HepG2 (cell line): ENCODE data around the gene DTNB. TPM values are rescaled to one million over a fixed set of nuclear protein-coding genes. Genes with fewer than 3 reads are reported as not detected.

Source experiments
- ATAC-seq: fragments of 200-7000 bp; cut with Tn5 transposase; 3 replicates; pipeline ENCODE4 v1.9.1; 2020; ENCODE audit warnings: mild to moderate bottlenecking, moderate library complexity
- BruUV-seq: library from RNA; stranded (reverse); fragments of 400-500 nt; replicated peaks from 2 replicates; lab custom pipeline; 2021; lab: Mats Ljungman, UMichigan
- CTCF ChIA-PET: fragments of 300-600 bp; formaldehyde crosslinking; extraction: SDS; loops from one replicate; lab custom pipeline; 2021; ENCODE audit warnings: low total read pairs, inconsistent platforms, low intra/inter-chr PET ratio; lab: Yijun Ruan, JAX
- POLR2A ChIA-PET: fragments of 350-600 bp; sonication (Branson Sonifier 250); formaldehyde crosslinking; loops from one replicate; lab custom pipeline; 2020; ENCODE audit warnings: antibody characterized with exemption, inconsistent platforms; lab: Yijun Ruan, JAX
- DNase-seq: peaks from one replicate; pipeline ENCODE4 v3.0.0-alpha.2; 2015; ENCODE audit warnings: low spot score
- FAIRE-seq: peaks from 3 replicates; lab custom pipeline; 2011; peaks lifted over from hg19 to GRCh38; lab: Jason Lieb, UNC
- H2AFZ ChIP-seq: one replicate; pipeline ENCODE4 v1.6.1; 2011; ENCODE audit warnings: low read length, inconsistent platforms
- H3K27ac ChIP-seq: fragments of 300-600 bp; 3 replicates; pipeline ENCODE4 v1.8.0; 2011; ENCODE audit warnings: mixed run types, mild to moderate bottlenecking, mixed read lengths, low read length, inconsistent platforms; ENCODE audit not compliant: insufficient read depth; ENCODE audit errors: extremely low read length
- H3K27me3 ChIP-seq, 2 experiments: fragments of 200-600 bp in 1 of 2; 2 replicates in 1 of 2; 3 replicates in 1 of 2; pipeline versions ENCODE4 v1.6.0 to v1.8.0; 2011; ENCODE audit warnings: low read length in 2 of 2, mild to moderate bottlenecking in 2 of 2, moderate library complexity in 2 of 2, inconsistent platforms in 1 of 2; ENCODE audit not compliant: insufficient read depth in 2 of 2, control insufficient read depth in 1 of 2
- H3K36me3 ChIP-seq, 2 experiments: fragments of 200-600 bp in 1 of 2; replicated peaks in 1 of 2; 2 replicates in 1 of 2; 3 replicates in 1 of 2; pipeline versions ENCODE4 v1.5.1 to v1.8.0; 2011; ENCODE audit warnings: low read length in 2 of 2, inconsistent platforms in 1 of 2; ENCODE audit not compliant: insufficient read depth in 2 of 2, control insufficient read depth in 1 of 2
- H3K4me1 ChIP-seq: 2 replicates; pipeline ENCODE4 v1.5.1; 2012; ENCODE audit warnings: low read length, inconsistent platforms; ENCODE audit not compliant: insufficient read depth
- H3K4me2 ChIP-seq: 2 replicates; pipeline ENCODE4 v1.6.0; 2011; ENCODE audit warnings: low read depth, low read length, inconsistent platforms
- H3K4me3 ChIP-seq, 3 experiments: fragments of 200-600 bp in 1 of 3; sonication (generic), shearing (Covaris generic) in 1 of 3; replicated peaks in 1 of 3; 2 replicates each; pipeline ENCODE4 v1.5.1; 2011 to 2016; ENCODE audit warnings: low read length in 3 of 3, inconsistent platforms in 2 of 3, low read depth in 2 of 3, mild to moderate bottlenecking in 2 of 3, control low read depth in 1 of 3, mixed read lengths in 1 of 3; ENCODE audit not compliant: insufficient read depth in 1 of 3
- H3K79me2 ChIP-seq: one replicate; pipeline ENCODE4 v1.6.1; 2011; ENCODE audit warnings: low read length, inconsistent platforms; ENCODE audit not compliant: insufficient read depth
- H3K9ac ChIP-seq: 2 replicates; pipeline ENCODE4 v1.6.0; 2011; ENCODE audit warnings: mild to moderate bottlenecking, low read depth, low read length, inconsistent platforms; ENCODE audit not compliant: insufficient read depth
- H3K9me3 ChIP-seq: 2 replicates; pipeline ENCODE4 v1.5.1; 2012; ENCODE audit warnings: mild to moderate bottlenecking, low read length
- H4K20me1 ChIP-seq: 2 replicates; pipeline ENCODE4 v1.6.0; 2011; ENCODE audit warnings: inconsistent platforms, mild to moderate bottlenecking, low read length, moderate library complexity; ENCODE audit not compliant: insufficient read depth
- CAMTA2 ChIP-seq: sonication (generic); formaldehyde crosslinking; IDR thresholded peaks from 2 replicates; pipeline ENCODE4 v1.4.0; 2020; ENCODE audit warnings: mild to moderate bottlenecking, missing genetic modification reagents, borderline replicate concordance
- CBX1 ChIP-seq: IDR thresholded peaks from one replicate; pipeline ENCODE4 v1.6.1; 2016; ENCODE audit warnings: antibody characterized with exemption, low read depth
- CSRNP2 ChIP-seq: sonication (generic); formaldehyde crosslinking; conservative IDR thresholded peaks from 2 replicates; pipeline ENCODE4 v1.8.0; 2022; ENCODE audit warnings: low read depth, missing genetic modification reagents
- KDM2A ChIP-seq: sonication (generic); formaldehyde crosslinking; IDR thresholded peaks from 2 replicates; pipeline ENCODE4 v1.4.0; 2020; ENCODE audit warnings: low read depth, missing genetic modification reagents, borderline replicate concordance
- KDM5A ChIP-seq: fragments of 200-600 bp; sonication (generic); IDR thresholded peaks from 2 replicates; pipeline ENCODE4 v1.7.0; 2018; ENCODE audit warnings: antibody characterized with exemption, mild to moderate bottlenecking, low read length, borderline replicate concordance
- NFATC3 ChIP-seq: sonication (generic); formaldehyde crosslinking; IDR thresholded peaks from 2 replicates; pipeline ENCODE4 v1.5.1; 2020; ENCODE audit warnings: mild to moderate bottlenecking, missing genetic modification reagents
- NFYB ChIP-seq: sonication (generic); formaldehyde crosslinking; IDR thresholded peaks from 2 replicates; pipeline ENCODE4 v1.4.0; 2020; ENCODE audit warnings: missing genetic modification reagents
- NR2F1 ChIP-seq, 2 experiments: fragments of 450-650 bp in 1 of 2; formaldehyde crosslinking in 1 of 2; IDR thresholded peaks; 2 replicates each; pipeline versions ENCODE4 v1.5.0 to v1.6.1; 2016 to 2020; ENCODE audit warnings: mild to moderate bottlenecking in 1 of 2, missing compliant biosample characterization in 1 of 2, missing genetic modification reagents in 1 of 2, moderate library complexity in 1 of 2
- SOX13 ChIP-seq, 3 experiments: fragments of 450-650 bp in 1 of 3; sonication (generic) in 1 of 3; formaldehyde crosslinking in 1 of 3; IDR thresholded peaks in 2 of 3; conservative IDR thresholded peaks in 1 of 3; 2 replicates each; pipeline versions ENCODE4 v1.5.0 to v1.6.1; 2016 to 2020; ENCODE audit warnings: antibody characterized with exemption in 1 of 3, mild to moderate bottlenecking in 1 of 3, missing compliant biosample characterization in 1 of 3, missing genetic modification reagents in 1 of 3, moderate library complexity in 1 of 3
- ZBTB8A ChIP-seq: sonication (generic); formaldehyde crosslinking; IDR thresholded peaks from 2 replicates; pipeline ENCODE4 v1.4.0; 2020; ENCODE audit warnings: mild to moderate bottlenecking, low read depth, missing genetic modification reagents, borderline replicate concordance
- ZMYM2 ChIP-seq: sonication (generic); formaldehyde crosslinking; IDR thresholded peaks from 2 replicates; pipeline ENCODE4 v1.8.0; 2022; ENCODE audit warnings: mild to moderate bottlenecking, missing genetic modification reagents
- ZNF619 ChIP-seq: sonication (generic); formaldehyde crosslinking; IDR thresholded peaks from 2 replicates; pipeline ENCODE4 v1.4.0; 2020; ENCODE audit warnings: mild to moderate bottlenecking, missing genetic modification reagents
- ZNF768 ChIP-seq: sonication (generic); formaldehyde crosslinking; IDR thresholded peaks from 2 replicates; pipeline ENCODE4 v1.4.0; 2020; ENCODE audit warnings: missing genetic modification reagents
- ZNF770 ChIP-seq: sonication (generic); formaldehyde crosslinking; IDR thresholded peaks from 2 replicates; pipeline ENCODE4 v1.5.0; 2020; ENCODE audit warnings: mild to moderate bottlenecking, missing genetic modification reagents
- ZNF777 ChIP-seq: sonication (generic); formaldehyde crosslinking; IDR thresholded peaks from 2 replicates; pipeline ENCODE4 v1.4.0; 2020; ENCODE audit warnings: missing genetic modification reagents
- WGBS: methylation state at CpG from one replicate; pipeline ENCODE4 v1.1.6; 2017; ENCODE audit warnings: low lambda C conversion rate; 5-methylcytosine and 5-hydroxymethylcytosine counted together
- in situ Hi-C: cut with HindIII; loops from 2 replicates; pipeline ENCODE4 v1.10.0; 2017; ENCODE audit warnings: low pct_unique_long_range_greater_than_20kb; ENCODE audit not compliant: extremely low pct_ligation_motif_present
- intact Hi-C: fragments of 100-400 bp; cut with micrococcal nuclease; formaldehyde crosslinking; loops from one replicate; pipeline ENCODE4 v1.10.0; 2022; ENCODE audit not compliant: unreplicated experiment
- polyA plus RNA-seq, 8 experiments: library from polyadenylated mRNA; depleted of rRNA in 3 of 8; stranded (reverse) in 7 of 8; unstranded in 1 of 8; fragments of >200 nt; fragmentation: Illumina TruSeq in 4 of 8; extraction: Trizol in 4 of 8; gene quantifications; 2 replicates each; pipeline versions ENCODE4 v1.2.1 to v1.2.3, GENCODE V29; 2011 to 2016; ENCODE audit warnings: low read depth in 4 of 8, missing spikeins in 1 of 8, mixed read lengths in 1 of 8; ENCODE audit not compliant: insufficient read depth in 1 of 8
- total RNA-seq, 5 experiments: library from RNA; depleted of rRNA; stranded (reverse); fragments of >200 nt; fragmentation: Illumina TruSeq; extraction: Trizol; gene quantifications; 2 replicates each; pipeline ENCODE4 v1.2.3, GENCODE V29; 2016; ENCODE audit warnings: low read depth in 1 of 5

Gene DTNB
- total and polyA plus RNA-seq, 2 of the 13 experiments (the other 11 are each of a cell fraction or from before 2014, with no cell fraction given), result 14.4 to 23.9 TPM

DNA sequence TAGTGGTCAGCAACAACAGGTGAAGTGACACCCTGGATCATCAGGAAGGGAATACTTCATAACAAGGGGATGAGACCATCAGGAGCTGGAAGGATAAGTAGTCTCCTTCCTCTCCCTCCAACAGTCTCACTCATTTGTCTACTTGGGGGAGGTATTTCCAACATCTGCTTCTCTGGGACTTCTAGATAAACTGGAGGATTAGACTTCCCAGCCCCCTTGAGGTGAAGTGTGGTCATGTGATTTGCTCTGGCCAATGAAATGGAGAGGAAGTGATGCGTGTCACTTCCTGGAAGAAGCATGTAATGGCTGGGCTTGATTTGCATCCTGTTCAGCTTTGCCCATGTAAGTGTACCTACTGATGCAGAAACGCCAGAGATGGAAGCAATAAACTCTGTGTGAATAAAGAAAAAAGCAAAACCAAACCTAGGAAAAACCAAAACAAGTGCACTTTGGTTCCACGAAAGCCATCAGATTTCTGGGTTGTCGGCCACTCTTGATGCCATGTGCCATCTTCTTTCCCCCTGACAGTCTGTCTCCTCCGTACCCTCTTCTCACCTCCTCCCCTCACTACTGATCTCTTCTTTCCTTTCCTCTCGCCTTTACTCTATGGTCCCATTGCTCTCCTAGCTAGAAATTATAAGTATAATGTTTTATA lies 255.5 kb downstream of the DTNB start:
- FAIRE-seq, result no peak
- Histone ChIP-seq H3K4me3 (no peak overlapping the region), H3K79me2 (no peaks in the 10 kb centered on the region), H4K20me1 (no peaks in the 10 kb centered on the region), H2AFZ (no peak overlapping the region), H3K36me3 (no peaks in the 10 kb centered on the region; a peak in 1 of 5 replicates), H3K27me3 (no peaks in the 10 kb centered on the region), H3K4me1 (peaks cover 17% of the 10 kb centered on the region), H3K4me2 (no peak overlapping the region), H3K9ac (no peak overlapping the region), H3K27ac (no peak overlapping the region), H3K9me3 (no peaks in the 10 kb centered on the region)
- intact Hi-C loops (no loop called here), in situ Hi-C loops (no loop called here)
- ChIA-PET CTCF (no interaction called here), POLR2A (no interaction called here)
- ATAC-seq, result no peak
- BruUV-seq, result no TSS peak
- no peak for DNase-seq
- WGBS, result 96% methylated on average over 6 of the region's 6 CpGs
- TF ChIP-seq ZNF777 (CRISPR knock-in tag) (no peak), NFYB (CRISPR knock-in tag) (0 out of 2 replicates have a peak, but pooled peaks have one; percentile 45), ZNF768 (CRISPR knock-in tag) (no peak), ZMYM2 (CRISPR knock-in tag) (no peak), ZNF770 (CRISPR knock-in tag) (no peak), CAMTA2 (no peak)

GRCh38 chr2:25416674-25417073 lies 256.7 kb downstream of the DTNB start:
- ChIA-PET CTCF (no interaction called here), POLR2A (no interaction called here)
- WGBS, result 74% methylated on average over 3 of the region's 3 CpGs
- TF ChIP-seq NR2F1 (CRISPR knock-in tag; IDR thresholded peaks at IDR 0.05) (no peak), SOX13 (IDR thresholded peaks at IDR 0.05) (no peak), SOX13 (CRISPR knock-in tag; conservative IDR thresholded peaks at IDR 0.05 in 1 of 2, IDR thresholded peaks at IDR 0.05 in 1 of 2) (no peak), ZBTB8A (CRISPR knock-in tag) (no peak), KDM2A (no peak), KDM5A (no peak), CBX1 (no peak), CSRNP2 (CRISPR knock-in tag) (no peak), NFATC3 (no peak), ZNF619 (CRISPR knock-in tag) (no peak)

More at GRCh38 chr2:25416674-25417073, 256.7 kb downstream of the DTNB start:
- BruUV-seq, result no TSS peak
- Histone ChIP-seq H3K4me2 (no peak overlapping the region), H3K4me3 (no peak overlapping the region), H4K20me1 (no peaks in the 10 kb centered on the region), H3K9ac (no peak overlapping the region), H3K27me3 (no peaks in the 10 kb centered on the region), H3K9me3 (no peaks in the 10 kb centered on the region), H3K4me1 (peaks cover 11% of the 10 kb centered on the region), H3K79me2 (no peaks in the 10 kb centered on the region), H3K27ac (no peak overlapping the region), H2AFZ (no peak overlapping the region), H3K36me3 (no peaks in the 10 kb centered on the region; a peak in 1 of 5 replicates)
- DNase-seq (no peak), ATAC-seq (no peak), FAIRE-seq (no peak)
- in situ Hi-C loops, result no loop called here
- intact Hi-C loops, result no loop called here
